ENCODE measurements around the gene XCR1.

DNA sequence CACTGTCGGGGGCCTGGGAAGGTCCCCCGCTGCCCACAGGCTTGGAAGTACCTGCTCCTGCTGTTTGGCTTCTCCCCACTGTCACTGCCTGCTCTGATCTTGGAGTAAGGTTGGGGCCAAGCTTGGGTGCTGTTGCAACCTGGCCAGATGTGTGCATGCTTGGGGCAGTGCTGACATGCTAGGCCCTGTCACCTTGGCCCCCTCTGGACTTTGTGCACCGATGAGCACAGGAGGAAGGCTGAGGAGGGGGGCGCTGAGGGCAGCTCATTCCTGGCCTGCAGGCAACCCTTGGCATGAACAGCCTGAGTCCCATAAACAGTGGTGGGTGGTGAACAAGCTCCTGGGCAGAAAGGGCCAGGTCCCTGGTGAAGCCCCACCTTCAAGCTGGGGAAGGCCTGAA, 4.0 kb upstream of the XCR1 start:
- TF ChIP-seq, protein P1, sequence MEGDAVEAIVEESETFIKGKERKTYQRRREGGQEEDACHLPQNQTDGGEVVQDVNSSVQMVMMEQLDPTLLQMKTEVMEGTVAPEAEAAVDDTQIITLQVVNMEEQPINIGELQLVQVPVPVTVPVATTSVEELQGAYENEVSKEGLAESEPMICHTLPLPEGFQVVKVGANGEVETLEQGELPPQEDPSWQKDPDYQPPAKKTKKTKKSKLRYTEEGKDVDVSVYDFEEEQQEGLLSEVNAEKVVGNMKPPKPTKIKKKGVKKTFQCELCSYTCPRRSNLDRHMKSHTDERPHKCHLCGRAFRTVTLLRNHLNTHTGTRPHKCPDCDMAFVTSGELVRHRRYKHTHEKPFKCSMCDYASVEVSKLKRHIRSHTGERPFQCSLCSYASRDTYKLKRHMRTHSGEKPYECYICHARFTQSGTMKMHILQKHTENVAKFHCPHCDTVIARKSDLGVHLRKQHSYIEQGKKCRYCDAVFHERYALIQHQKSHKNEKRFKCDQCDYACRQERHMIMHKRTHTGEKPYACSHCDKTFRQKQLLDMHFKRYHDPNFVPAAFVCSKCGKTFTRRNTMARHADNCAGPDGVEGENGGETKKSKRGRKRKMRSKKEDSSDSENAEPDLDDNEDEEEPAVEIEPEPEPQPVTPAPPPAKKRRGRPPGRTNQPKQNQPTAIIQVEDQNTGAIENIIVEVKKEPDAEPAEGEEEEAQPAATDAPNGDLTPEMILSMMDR (IDR thresholded peaks at IDR 0.05): no peak
- TF ChIP-seq POLR2A (IDR thresholded peaks at IDR 0.05): no peak
